HG03565 (cell line): ENCODE data around the gene OCSTAMP.

ENCODE experiments used
- ATAC-seq: cut with Tn5 transposase; IDR thresholded peaks from one replicate; pipeline ENCODE4 v1.9.1; 2021; ENCODE audit warnings: mild to moderate bottlenecking, moderate library complexity; ENCODE audit not compliant: unreplicated experiment

The OCSTAMP gene

DNA sequence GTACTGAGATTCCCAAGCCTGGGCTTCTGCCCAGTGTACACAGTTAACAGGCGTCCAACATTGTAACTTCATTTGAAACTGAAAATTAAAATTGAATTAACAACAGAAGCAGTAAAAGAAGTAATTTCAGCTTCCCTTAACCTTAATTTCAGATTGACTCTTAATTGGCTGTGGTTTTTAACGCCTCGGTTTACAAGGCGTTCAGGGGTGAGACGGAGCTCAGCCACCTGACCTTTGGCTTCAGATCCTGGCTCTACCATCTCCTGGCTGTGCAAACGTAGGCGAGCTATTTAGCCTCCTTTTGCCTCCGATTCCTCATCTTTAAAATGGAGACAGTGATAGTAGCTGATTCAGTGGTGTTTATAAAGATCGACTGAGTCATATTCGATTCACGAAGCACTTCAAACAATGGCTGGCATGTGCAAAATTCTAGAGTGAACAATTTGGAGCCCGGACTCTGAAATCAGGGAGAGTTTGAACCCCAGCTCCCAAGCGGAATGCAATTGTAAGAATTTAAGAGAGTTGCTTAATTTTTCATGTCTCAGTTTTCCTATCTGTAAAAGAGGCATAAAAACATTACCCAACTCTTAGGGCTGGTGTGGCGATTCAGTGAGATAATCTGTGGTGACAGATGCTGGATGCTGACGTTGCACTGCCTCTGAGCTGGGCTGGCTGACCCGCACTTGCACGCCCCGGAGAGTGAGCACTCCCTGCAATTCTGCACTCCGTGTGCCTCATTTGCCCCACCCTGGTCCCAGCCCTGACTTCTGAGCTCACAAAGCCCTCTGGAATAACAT lies 23.5 kb upstream of the OCSTAMP start:
- no peak for ATAC-seq

- no peak for ATAC-seq
Observed at GRCh38 chr20:46573234-46573633, 22.8 kb upstream of the OCSTAMP start.

GRCh38 chr20:46572790-46573189 lies 22.3 kb upstream of the OCSTAMP start:
- ATAC-seq, result no peak

- ATAC-seq, result no peak
Observed at GRCh38 chr20:46572153-46572552, 21.7 kb upstream of the OCSTAMP start.

- ATAC-seq, result no peak
Observed at GRCh38 chr20:46571418-46571817, 21.0 kb upstream of the OCSTAMP start.

GRCh38 chr20:46570956-46571355 lies 20.5 kb upstream of the OCSTAMP start:
- no peak for ATAC-seq

GRCh38 chr20:46569961-46570360 lies 19.5 kb upstream of the OCSTAMP start:
- ATAC-seq, result no peak

GRCh38 chr20:46568570-46569129 lies 18.2 kb upstream of the OCSTAMP start:
- ATAC-seq, result no peak

DNA sequence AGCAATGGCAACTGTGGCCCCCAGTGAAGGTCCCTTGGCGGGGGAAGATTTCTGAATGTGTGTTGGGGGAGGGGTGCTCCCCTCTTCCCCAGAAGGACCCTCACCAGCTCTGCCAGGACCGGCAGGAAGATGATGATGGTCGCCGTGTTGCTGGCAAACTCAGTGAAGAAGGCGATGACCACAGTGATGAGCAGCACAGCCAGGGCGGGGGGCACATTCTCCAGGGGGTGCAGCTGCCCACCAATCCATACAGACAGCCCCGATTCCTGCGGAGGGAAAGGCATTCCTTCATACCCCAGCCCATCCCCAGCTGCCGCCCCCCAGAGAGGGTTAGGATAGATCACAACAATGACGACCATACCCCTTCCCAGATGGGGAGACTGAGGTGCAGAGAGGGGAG lies 15.7 kb upstream of the OCSTAMP start:
- ATAC-seq, result no peak

GRCh38 chr20:46564241-46564957 lies 13.9 kb upstream of the OCSTAMP start:
- no peak for ATAC-seq

GRCh38 chr20:46563860-46564221 lies 13.4 kb upstream of the OCSTAMP start:
- no peak for ATAC-seq

DNA sequence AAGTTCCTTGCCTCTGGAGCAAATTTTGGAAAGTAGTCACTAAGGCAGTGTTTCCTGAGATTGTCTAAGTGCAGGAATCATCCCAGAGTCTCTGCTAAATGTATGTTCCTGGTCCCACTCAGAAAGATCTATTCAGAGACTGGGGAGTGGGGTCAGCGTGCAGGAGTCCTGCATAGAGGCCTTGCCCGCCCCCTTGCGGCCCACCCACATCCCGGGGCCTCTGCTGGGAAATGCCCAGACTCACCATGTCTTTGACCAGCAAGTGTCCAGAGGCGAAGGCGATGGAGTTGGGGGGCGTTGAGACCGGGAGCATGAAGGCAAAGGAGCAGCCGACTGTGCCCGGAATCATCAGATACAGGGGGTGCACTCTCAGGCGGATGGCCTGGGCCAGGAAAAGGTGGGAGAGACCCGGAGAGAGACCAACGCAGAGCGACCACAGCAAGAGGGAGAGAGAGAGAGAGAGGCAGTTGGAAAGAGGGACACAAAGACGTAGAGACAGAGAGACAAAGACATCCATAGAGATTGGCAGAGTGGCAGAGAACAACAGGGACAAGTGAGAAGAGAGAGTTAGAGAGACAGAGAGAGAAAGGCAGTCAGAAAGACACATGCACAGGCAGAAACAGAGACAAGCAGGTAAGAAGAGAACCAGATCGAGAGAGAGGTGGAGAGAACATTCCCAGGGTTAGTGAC lies 12.9 kb upstream of the OCSTAMP start:
- ATAC-seq, result no peak

DNA sequence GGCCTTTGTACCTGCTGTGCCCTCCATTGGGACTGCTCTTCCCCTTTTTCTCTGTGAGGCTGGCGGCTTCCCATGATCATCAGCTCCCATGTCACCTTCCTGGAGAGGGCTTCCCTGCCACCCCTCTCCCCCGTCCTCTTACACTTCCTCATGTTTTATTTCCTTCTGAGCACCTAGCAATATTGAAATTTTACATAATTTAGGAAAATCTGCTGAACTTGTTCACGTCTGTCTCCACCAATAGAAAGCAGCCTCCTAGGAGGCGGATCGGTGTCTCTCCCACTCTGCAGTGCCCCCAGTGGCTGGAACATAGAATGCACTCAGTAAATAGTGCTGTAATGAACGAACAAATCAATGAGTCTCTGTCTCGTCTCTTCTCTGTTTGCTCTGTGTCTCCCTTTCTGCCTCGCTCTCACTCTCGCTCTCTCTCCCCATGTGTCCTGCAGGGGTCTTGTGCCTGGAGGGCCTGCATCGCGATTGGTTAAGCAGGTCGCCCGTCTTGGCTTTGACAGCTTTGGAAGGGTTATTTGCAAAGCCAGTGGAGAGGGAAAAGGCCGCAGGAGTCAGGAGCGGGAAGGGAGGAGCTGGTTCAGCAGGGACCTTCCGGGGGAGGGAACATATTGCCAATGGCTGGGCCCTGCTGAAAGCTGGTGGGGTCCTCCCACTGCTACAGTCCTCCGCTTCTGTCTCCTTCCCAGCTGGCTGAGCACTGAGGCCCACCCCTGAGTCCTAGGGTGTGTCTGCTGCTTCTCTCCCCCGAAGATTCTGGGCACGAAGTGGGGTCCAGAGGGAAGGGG lies 12.1 kb upstream of the OCSTAMP start:
- ATAC-seq, result peak; percentile 54

DNA sequence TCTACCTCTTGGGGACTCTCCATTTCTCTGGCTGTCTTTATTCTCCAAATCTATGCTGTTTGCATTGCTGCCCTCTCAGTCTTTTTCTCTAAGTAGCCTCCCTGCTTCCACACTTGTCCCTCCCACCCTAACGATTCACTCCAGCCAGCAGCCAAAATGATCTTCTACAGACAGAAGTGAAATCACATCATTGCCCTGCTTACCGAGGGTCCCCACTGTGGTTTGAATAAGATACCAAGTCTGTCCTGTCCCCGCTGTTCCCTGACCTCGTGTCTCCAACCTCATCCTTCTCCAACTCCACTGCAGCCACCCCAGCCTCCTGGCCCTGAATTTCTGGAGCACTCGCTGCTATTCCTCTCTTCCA lies 11.5 kb upstream of the OCSTAMP start:
- ATAC-seq, result no peak

- no peak for ATAC-seq
Observed at GRCh38 chr20:46559685-46560440, 9.4 kb upstream of the OCSTAMP start.

DNA sequence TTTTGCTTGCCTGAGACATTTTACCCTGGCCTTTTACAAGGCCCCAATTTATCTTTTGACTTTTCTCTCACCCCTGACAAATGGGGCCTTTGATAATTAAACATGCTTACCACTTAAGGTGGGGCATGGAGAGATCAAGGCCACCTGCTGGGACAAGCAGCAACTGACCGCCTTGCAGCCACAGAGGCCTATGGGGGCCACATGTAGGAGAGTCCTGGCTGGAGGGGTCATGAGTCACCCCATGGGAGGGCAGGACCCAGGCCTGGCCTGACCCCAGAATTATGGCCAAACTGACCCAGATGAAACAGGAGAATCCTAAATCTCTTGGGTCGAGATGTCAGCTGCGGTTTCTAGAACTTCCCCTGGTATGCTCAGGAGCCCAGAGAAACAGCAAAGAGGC lies 8.5 kb upstream of the OCSTAMP start:
- ATAC-seq, result no peak

- no peak for ATAC-seq
Observed at GRCh38 chr20:46558511-46558959, 8.1 kb upstream of the OCSTAMP start.

DNA sequence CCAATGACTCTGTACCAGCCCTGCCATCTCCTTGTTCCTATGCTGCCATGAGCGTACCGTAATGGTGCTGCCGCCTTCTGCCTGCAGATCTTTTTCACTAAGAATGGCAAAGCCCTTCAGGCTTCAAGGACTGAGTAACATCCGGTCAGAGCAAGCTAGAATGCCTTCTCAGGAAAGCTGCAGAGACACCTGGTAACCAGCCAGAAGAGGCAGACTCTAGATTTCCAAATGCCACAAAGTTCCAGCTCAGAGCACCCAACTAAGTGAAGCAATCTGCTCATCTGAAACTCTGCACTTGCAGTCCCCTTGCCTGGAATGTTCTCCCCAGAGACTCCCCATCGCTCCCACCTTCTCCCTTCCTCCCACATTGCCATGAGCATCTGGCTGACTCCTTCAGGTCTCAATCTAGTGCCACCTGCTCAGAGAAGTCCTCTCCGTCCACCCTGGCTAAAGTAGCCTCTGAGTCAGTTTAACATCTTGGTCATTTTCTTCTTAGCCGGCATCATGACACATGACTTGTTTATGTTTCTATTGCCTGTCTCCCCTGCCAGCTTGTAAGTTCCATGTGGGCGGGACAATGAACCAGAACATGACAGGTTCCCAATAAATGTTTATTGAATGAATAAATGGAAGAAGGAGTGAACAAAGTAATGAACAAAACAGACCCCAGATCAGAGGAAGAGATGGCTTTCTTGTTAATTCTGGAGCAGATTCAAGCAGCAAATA lies 6.9 kb upstream of the OCSTAMP start:
- ATAC-seq, result no peak

- no peak for ATAC-seq
Observed at GRCh38 chr20:46555370-46555956, 5.0 kb upstream of the OCSTAMP start.
